H1 (cell line): ENCODE measurements around the gene IST1. TPM values are rescaled to one million over a fixed set of nuclear protein-coding genes. Genes with fewer than 3 reads are reported as not detected.

ENCODE experiments used
- CHD7 ChIP-seq: fragments of 300-600 bp; sonication (generic); IDR thresholded peaks from 2 replicates; pipeline ENCODE4 v1.7.1; 2012; ENCODE audit warnings: low read length, moderate library complexity, mild to moderate bottlenecking, inconsistent platforms; ENCODE audit not compliant: insufficient replicate concordance
- GTF2F1 ChIP-seq: IDR thresholded peaks from 2 replicates; pipeline ENCODE4 v1.6.1; 2012; ENCODE audit warnings: low read depth, low read length, improper control_type of control experiment, borderline replicate concordance
- HDAC6 ChIP-seq: IDR thresholded peaks from one replicate; pipeline ENCODE4 v1.7.1; 2012; ENCODE audit warnings: low read depth, mild to moderate bottlenecking, inconsistent platforms, low read length, moderate library complexity
- JUN ChIP-seq: IDR thresholded peaks from 2 replicates; pipeline ENCODE4 v1.6.1; 2011; ENCODE audit warnings: low read depth, mild to moderate bottlenecking, improper control_type of control experiment, low read length
- JUND ChIP-seq: IDR thresholded peaks from 2 replicates; pipeline ENCODE4 v1.6.1; 2011; ENCODE audit warnings: mild to moderate bottlenecking, improper control_type of control experiment, low read length
- polyA plus RNA-seq, 7 experiments: library from polyadenylated mRNA; depleted of rRNA in 3 of 7; stranded (reverse) in 5 of 7; unstranded in 2 of 7; fragments of >200 nt in 5 of 7; fragments of 200-250 nt in 2 of 7; gene quantifications; 1 replicate in 5 of 7; 2 replicates in 1 of 7; 4 replicates in 1 of 7; pipeline versions ENCODE4 v1.2.1 to v1.2.3, GENCODE V29; 2011 to 2013; ENCODE audit warnings: missing spikeins in 2 of 7, mixed read lengths in 2 of 7
- total RNA-seq: library from RNA; stranded (reverse); fragmentation: NEBNext Ultra II Directional; extraction: Animal tissue kit (Norgen Biotek cat#: 25700); gene quantifications from 2 replicates; pipeline ENCODE4 v1.2.1, GENCODE V29; 2021

IST1 gene
- total and polyA plus RNA-seq, 2 of the 8 experiments (the other 6 are each of a cell fraction or from before 2014, with no cell fraction given) = 190 to 248 TPM

DNA sequence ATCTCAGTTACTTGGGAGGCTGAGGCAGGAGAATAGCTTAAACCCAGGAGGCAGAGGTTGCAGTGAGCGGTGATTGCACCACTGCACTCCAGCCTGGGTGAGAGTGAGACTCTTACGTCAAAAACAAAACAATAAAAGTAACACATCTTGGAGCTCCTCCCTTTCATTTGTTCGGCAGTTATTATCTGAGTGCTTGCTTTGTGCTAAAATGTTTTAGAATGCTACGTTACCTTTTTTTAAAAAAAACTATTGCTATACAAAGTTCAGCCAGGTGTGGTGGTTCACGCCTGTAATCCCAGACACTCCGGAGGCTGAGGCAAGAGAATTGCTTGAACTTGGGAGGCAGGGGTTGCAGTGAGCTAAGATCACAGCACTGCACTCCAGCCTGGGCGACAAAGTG lies 15.8 kb downstream of the IST1 start (continued):
- no peak for TF ChIP-seq CHD7
- no peak for TF ChIP-seq HDAC6
- no peak for TF ChIP-seq JUND
- TF ChIP-seq JUN = no peak
- no peak for TF ChIP-seq GTF2F1
